H9 (cell line): Measurements from ENCODE around the gene ITGB7. TPM values are rescaled to one million over a fixed set of nuclear protein-coding genes. Genes with fewer than 3 reads are reported as not detected.

ENCODE experiments used
- DNase-seq: peaks from one replicate; pipeline ENCODE4 v3.0.0-alpha.2; 2017
- H2AFZ ChIP-seq: one replicate; pipeline ENCODE4 v1.6.1; 2013; ENCODE audit warnings: mild to moderate bottlenecking, low read length, control low read depth, moderate library complexity
- H2AK5ac ChIP-seq: 2 replicates; pipeline ENCODE4 v1.6.1; 2013; ENCODE audit warnings: low read length, control low read depth, mixed read lengths; ENCODE audit not compliant: insufficient read length
- H2BK120ac ChIP-seq: one replicate; pipeline ENCODE4 v1.6.1; 2013; ENCODE audit warnings: low read depth, mild to moderate bottlenecking, low read length, control low read depth, inconsistent platforms; ENCODE audit not compliant: poor library complexity, severe bottlenecking
- H2BK12ac ChIP-seq: 2 replicates; pipeline ENCODE4 v1.6.1; 2013; ENCODE audit warnings: low read length, control low read depth, mixed read lengths, low read depth; ENCODE audit not compliant: insufficient read length
- H2BK15ac ChIP-seq: 2 replicates; pipeline ENCODE4 v1.6.1; 2013; ENCODE audit warnings: low read depth, low read length, control low read depth
- H2BK20ac ChIP-seq: one replicate; pipeline ENCODE4 v1.6.1; 2013; ENCODE audit warnings: low read depth, mild to moderate bottlenecking, low read length, control low read depth, inconsistent platforms; ENCODE audit not compliant: poor library complexity, severe bottlenecking
- H2BK5ac ChIP-seq: 2 replicates; pipeline ENCODE4 v1.6.1; 2013; ENCODE audit warnings: low read length, control low read depth, mixed read lengths; ENCODE audit not compliant: insufficient read length
- H3K14ac ChIP-seq: 2 replicates; pipeline ENCODE4 v1.6.1; 2013; ENCODE audit warnings: low read length, control low read depth; ENCODE audit not compliant: insufficient read depth
- H3K18ac ChIP-seq: 2 replicates; pipeline ENCODE4 v1.6.1; 2013; ENCODE audit warnings: low read depth, mild to moderate bottlenecking, mixed read lengths, low read length, control low read depth; ENCODE audit not compliant: insufficient read length
- H3K23ac ChIP-seq: 2 replicates; pipeline ENCODE4 v1.6.1; 2013; ENCODE audit warnings: low read length, control low read depth, mixed read lengths, low read depth; ENCODE audit not compliant: insufficient read length
- H3K23me2 ChIP-seq: 2 replicates; pipeline ENCODE4 v1.6.1; 2013; ENCODE audit warnings: low read depth, mild to moderate bottlenecking, mixed read lengths, low read length, control low read depth; ENCODE audit not compliant: insufficient read length, poor library complexity, severe bottlenecking
- H3K27ac ChIP-seq: 2 replicates; pipeline ENCODE4 v1.5.1; 2013; ENCODE audit warnings: low read length, control low read depth, mixed read lengths, low read depth; ENCODE audit not compliant: insufficient read length
- H3K27me3 ChIP-seq: 2 replicates; pipeline ENCODE4 v1.6.1; 2013; ENCODE audit warnings: low read length, control low read depth, inconsistent platforms; ENCODE audit not compliant: insufficient read depth
- H3K4ac ChIP-seq: 2 replicates; pipeline ENCODE4 v1.6.1; 2013; ENCODE audit warnings: low read depth, mild to moderate bottlenecking, control low read depth, inconsistent platforms, low read length, moderate library complexity
- H3K4me1 ChIP-seq: 2 replicates; pipeline ENCODE4 v1.6.1; 2013; ENCODE audit warnings: low read length, control low read depth, inconsistent platforms; ENCODE audit not compliant: insufficient read depth
- H3K4me2 ChIP-seq: 2 replicates; pipeline ENCODE4 v1.6.1; 2013; ENCODE audit warnings: low read length, control low read depth, mixed read lengths; ENCODE audit not compliant: insufficient read length, insufficient read depth
- H3K56ac ChIP-seq: 2 replicates; pipeline ENCODE4 v1.6.1; 2013; ENCODE audit warnings: low read depth, mild to moderate bottlenecking, mixed read lengths, low read length, control low read depth; ENCODE audit not compliant: insufficient read length
- H3K79me1 ChIP-seq: 2 replicates; pipeline ENCODE4 v1.6.1; 2013; ENCODE audit warnings: low read depth, mild to moderate bottlenecking, moderate library complexity, low read length, control low read depth, inconsistent platforms; ENCODE audit not compliant: insufficient read depth, poor library complexity, severe bottlenecking
- H3K79me2 ChIP-seq: 2 replicates; pipeline ENCODE4 v1.6.1; 2013; ENCODE audit warnings: low read length, control low read depth, inconsistent platforms; ENCODE audit not compliant: insufficient read depth
- H3K9ac ChIP-seq: 2 replicates; pipeline ENCODE4 v1.6.1; 2013; ENCODE audit warnings: low read length, control low read depth, mixed read lengths; ENCODE audit not compliant: insufficient read length; ENCODE audit errors: extremely low read depth
- H3K9me3 ChIP-seq: one replicate; pipeline ENCODE4 v1.6.1; 2013; ENCODE audit warnings: low read depth, low read length, inconsistent platforms; ENCODE audit not compliant: control insufficient read depth
- H3T11ph ChIP-seq: one replicate; pipeline ENCODE4 v1.6.1; 2013; ENCODE audit warnings: mild to moderate bottlenecking, low read length, control low read depth, inconsistent platforms
- H4K20me1 ChIP-seq: one replicate; pipeline ENCODE4 v1.6.1; 2013; ENCODE audit not compliant: control insufficient read depth, insufficient read length, insufficient read depth
- H4K5ac ChIP-seq: 2 replicates; pipeline ENCODE4 v1.6.1; 2013; ENCODE audit warnings: low read depth, mild to moderate bottlenecking, mixed read lengths, low read length, control low read depth; ENCODE audit not compliant: insufficient read length
- H4K8ac ChIP-seq: replicated peaks from 2 replicates; pipeline ENCODE4 v1.6.1; 2013; ENCODE audit warnings: low read length, control low read depth, mixed read lengths, low read depth; ENCODE audit not compliant: insufficient read length
- H4K91ac ChIP-seq: 2 replicates; pipeline ENCODE4 v1.6.1; 2013; ENCODE audit warnings: low read depth, mild to moderate bottlenecking, moderate library complexity, mixed read lengths, low read length, control low read depth; ENCODE audit not compliant: insufficient read length
- H3K27ac Mint-ChIP-seq, 3 experiments: 2 replicates in 2 of 3; 3 replicates in 1 of 3; pipeline ENCODE4 v1.8.0; 2020 to 2021; ENCODE audit warnings: mixed read lengths in 3 of 3, mild to moderate bottlenecking in 1 of 3, moderate library complexity in 1 of 3
- H3K27me3 Mint-ChIP-seq: 2 replicates; pipeline ENCODE4 v1.8.0; 2021; ENCODE audit warnings: low read depth, mild to moderate bottlenecking, moderate library complexity, mixed read lengths
- H3K36me3 Mint-ChIP-seq, 3 experiments: 2 replicates in 2 of 3; 3 replicates in 1 of 3; pipeline ENCODE4 v1.8.0; 2020 to 2021; ENCODE audit warnings: low read depth in 3 of 3, mixed read lengths in 3 of 3; ENCODE audit not compliant: insufficient read depth in 1 of 3
- H3K4me1 Mint-ChIP-seq, 2 experiments: 2 replicates each; pipeline ENCODE4 v1.8.0; 2020; ENCODE audit warnings: mixed read lengths in 2 of 2
- H3K4me3 Mint-ChIP-seq, 2 experiments: 2 replicates in 1 of 2; 3 replicates in 1 of 2; pipeline ENCODE4 v1.8.0; 2020 to 2021; ENCODE audit warnings: mild to moderate bottlenecking in 2 of 2, mixed read lengths in 2 of 2, moderate library complexity in 1 of 2
- H3K9me3 Mint-ChIP-seq, 2 experiments: 2 replicates in 1 of 2; 3 replicates in 1 of 2; pipeline ENCODE4 v1.8.0; 2020; ENCODE audit warnings: mild to moderate bottlenecking in 2 of 2, mixed read lengths in 2 of 2, moderate library complexity in 1 of 2
- WGBS: extraction: QIAGEN DNeasy Blood & Tissue Kit; methylation state at CpG from one replicate; pipeline ENCODE4 v1.1.7; 2013; ENCODE audit warnings: missing lambda C conversion rate, low lambda C conversion rate, mixed read lengths; ENCODE audit not compliant: insufficient read length; ENCODE audit errors: extremely low coverage; 5-methylcytosine and 5-hydroxymethylcytosine counted together
- total RNA-seq: library from RNA; stranded (reverse); gene quantifications from 2 replicates; pipeline ENCODE4 v1.2.1, GENCODE V29; 2021
- TF ChIP-seq, protein P1 (sequence below): fragments of 200-600 bp; sonication (generic); conservative IDR thresholded peaks from 3 replicates; pipeline ENCODE4 v1.8.0; 2021; ENCODE audit warnings: antibody characterized with exemption, mild to moderate bottlenecking

ITGB7 gene
- total RNA-seq, 1 experiment from 2014 or later, result 0.39 TPM

DNA sequence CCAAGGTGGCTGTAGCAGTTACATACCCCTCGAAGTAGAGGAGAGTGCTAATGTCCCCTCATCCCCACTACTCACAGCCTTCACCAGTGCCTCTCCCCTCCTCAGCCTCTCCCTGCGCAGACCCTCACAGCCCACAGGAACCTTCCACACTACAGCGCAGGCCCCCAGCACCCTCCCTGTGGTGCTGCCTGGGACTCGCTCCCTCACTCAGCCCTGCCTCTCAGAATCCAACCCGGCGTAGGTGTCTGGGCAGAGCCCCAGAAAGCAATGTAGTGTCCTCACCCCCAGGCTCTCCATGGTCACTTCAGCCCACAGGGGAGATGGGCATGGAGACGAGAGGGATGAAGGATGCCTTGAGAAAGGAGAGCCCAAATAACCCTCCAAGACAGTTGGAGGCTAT lies 37.4 kb downstream of the ITGB7 start:
- Histone ChIP-seq H2BK5ac (no peak overlapping the region), H2AK5ac (no peak overlapping the region), H3T11ph (no peak overlapping the region), H3K56ac (no peak overlapping the region), H3K9ac (no peak overlapping the region), H3K27me3 (peaks cover 21% of the 10 kb centered on the region), H4K8ac (no peak overlapping the region), H3K4ac (no peak overlapping the region), H2BK15ac (no peak overlapping the region), H3K23ac (no peak overlapping the region), H3K14ac (no peak overlapping the region), H2BK12ac (no peak overlapping the region), H3K9me3 (no peaks in the 10 kb centered on the region), H4K5ac (no peak overlapping the region), H3K79me1 (no peaks in the 10 kb centered on the region), H3K79me2 (no peaks in the 10 kb centered on the region), H4K91ac (no peak overlapping the region), H3K4me1 (no peaks in the 10 kb centered on the region), H2BK20ac (no peak overlapping the region), H3K4me2 (no peak overlapping the region), H2BK120ac (no peak overlapping the region), H3K23me2 (no peaks in the 10 kb centered on the region), H2AFZ (no peak overlapping the region), H3K18ac (no peak overlapping the region), H3K27ac (no peak overlapping the region), H4K20me1 (no peaks in the 10 kb centered on the region)
- TF ChIP-seq, protein P1, sequence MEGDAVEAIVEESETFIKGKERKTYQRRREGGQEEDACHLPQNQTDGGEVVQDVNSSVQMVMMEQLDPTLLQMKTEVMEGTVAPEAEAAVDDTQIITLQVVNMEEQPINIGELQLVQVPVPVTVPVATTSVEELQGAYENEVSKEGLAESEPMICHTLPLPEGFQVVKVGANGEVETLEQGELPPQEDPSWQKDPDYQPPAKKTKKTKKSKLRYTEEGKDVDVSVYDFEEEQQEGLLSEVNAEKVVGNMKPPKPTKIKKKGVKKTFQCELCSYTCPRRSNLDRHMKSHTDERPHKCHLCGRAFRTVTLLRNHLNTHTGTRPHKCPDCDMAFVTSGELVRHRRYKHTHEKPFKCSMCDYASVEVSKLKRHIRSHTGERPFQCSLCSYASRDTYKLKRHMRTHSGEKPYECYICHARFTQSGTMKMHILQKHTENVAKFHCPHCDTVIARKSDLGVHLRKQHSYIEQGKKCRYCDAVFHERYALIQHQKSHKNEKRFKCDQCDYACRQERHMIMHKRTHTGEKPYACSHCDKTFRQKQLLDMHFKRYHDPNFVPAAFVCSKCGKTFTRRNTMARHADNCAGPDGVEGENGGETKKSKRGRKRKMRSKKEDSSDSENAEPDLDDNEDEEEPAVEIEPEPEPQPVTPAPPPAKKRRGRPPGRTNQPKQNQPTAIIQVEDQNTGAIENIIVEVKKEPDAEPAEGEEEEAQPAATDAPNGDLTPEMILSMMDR, result no peak
- Mint-ChIP-seq H3K9me3 (no peaks in the 10 kb centered on the region), H3K4me1 (peaks cover 0 to 7% of the 10 kb centered on the region in 2 experiments; a peak in 1 of 4 replicates), H3K4me3 (no peak overlapping the region), H3K27me3 (peaks cover 92% of the 10 kb centered on the region), H3K27ac (no peak overlapping the region), H3K36me3 (peaks cover 0 to 6% (median 0%) of the 10 kb centered on the region in 3 experiments; a peak in 1 of 7 replicates)
- DNase-seq, result no peak
- no CpG with 5 or more reads among the region's 7 CpGs for WGBS
